ENCODE data around the gene THRA.

THRA gene

GRCh38 chr17:40062329-40063186 lies at the start of gene THRA:
Gene THRA (plus strand): TSS chr17:40062965. CDS start chr17:40074489, 11,524 bp downstream.
- DNase-seq, result peak; percentile 44

GRCh38 chr17:40014375-40014980 lies 48.3 kb upstream of the THRA start:
- DNase-seq, result no peak

GRCh38 chr17:40015005-40015997 lies 47.5 kb upstream of the THRA start, which contains the start of gene CSF3:
Gene CSF3 (plus strand): TSS chr17:40015440. CDS start chr17:40015475, 35 bp downstream.
- DNase-seq, result no peak

GRCh38 chr17:40015998-40016985 lies 46.5 kb upstream of the THRA start:
- DNase-seq, result no peak

- no peak for DNase-seq
Observed at GRCh38 chr17:40017422-40018080, 45.2 kb upstream of the THRA start.

- DNase-seq, result no peak
Observed at GRCh38 chr17:40018211-40019121, 44.3 kb upstream of the THRA start.

GRCh38 chr17:40019140-40019991 lies 43.4 kb upstream of the THRA start:
- DNase-seq, result no peak

- DNase-seq, result no peak
Observed at GRCh38 chr17:40020146-40020545, 42.6 kb upstream of the THRA start.

GRCh38 chr17:40021451-40021971 lies 41.3 kb upstream of the THRA start:
- DNase-seq, result no peak

GRCh38 chr17:40022497-40022896 lies 40.3 kb upstream of the THRA start:
- no peak for DNase-seq

- DNase-seq, result no peak
Observed at GRCh38 chr17:40022961-40023541, 39.7 kb upstream of the THRA start.

GRCh38 chr17:40023590-40024292 lies 39.0 kb upstream of the THRA start:
- no peak for DNase-seq

- DNase-seq, result no peak
Observed at GRCh38 chr17:40024901-40025300, 37.9 kb upstream of the THRA start.

- DNase-seq, result no peak
Observed at GRCh38 chr17:40025559-40025958, 37.2 kb upstream of the THRA start.

- DNase-seq, result no peak
Observed at GRCh38 chr17:40025991-40026815, 36.6 kb upstream of the THRA start.

GRCh38 chr17:40026816-40027613 lies 35.8 kb upstream of the THRA start:
- peak; percentile 47 for DNase-seq
